ENCODE measurements around the gene PSMA5.

PSMA5 gene

GRCh38 chr1:109369167-109369746, 57.0 kb downstream of the PSMA5 start:
- DNase-seq (ENCODE audit: low read depth in 2 of 2) = no peak

GRCh38 chr1:109368464-109368863, 57.8 kb downstream of the PSMA5 start:
- DNase-seq (ENCODE audit: low read depth in 2 of 2) = no peak

GRCh38 chr1:109367626-109368025, 58.6 kb downstream of the PSMA5 start:
- DNase-seq (ENCODE audit: low read depth in 2 of 2) = no peak

GRCh38 chr1:109365642-109366204, 60.5 kb downstream of the PSMA5 start:
- DNase-seq (ENCODE audit: low read depth in 2 of 2) = no peak

GRCh38 chr1:109361649-109362048, 64.6 kb downstream of the PSMA5 start:
- no peak for DNase-seq (ENCODE audit: low read depth in 2 of 2)

- no peak for DNase-seq (ENCODE audit: low read depth in 2 of 2)
Observed at GRCh38 chr1:109361069-109361468, 65.2 kb downstream of the PSMA5 start.

- DNase-seq (ENCODE audit: low read depth in 2 of 2) = no peak
Observed at GRCh38 chr1:109357616-109358015, 68.6 kb downstream of the PSMA5 start.

GRCh38 chr1:109356915-109357314, 69.3 kb downstream of the PSMA5 start:
- no peak for DNase-seq (ENCODE audit: low read depth in 2 of 2)

GRCh38 chr1:109356505-109356904, 69.7 kb downstream of the PSMA5 start:
- DNase-seq (ENCODE audit: low read depth in 2 of 2) = no peak

GRCh38 chr1:109354929-109355328, 71.3 kb downstream of the PSMA5 start:
- no peak for DNase-seq (ENCODE audit: low read depth in 2 of 2)

- no peak for DNase-seq (ENCODE audit: low read depth in 2 of 2)
Observed at GRCh38 chr1:109351457-109351856, 74.8 kb downstream of the PSMA5 start.

GRCh38 chr1:109350655-109351054, 75.6 kb downstream of the PSMA5 start:
- no peak for DNase-seq (ENCODE audit: low read depth in 2 of 2)

- no peak for DNase-seq (ENCODE audit: low read depth in 2 of 2)
Observed at GRCh38 chr1:109350182-109350581, 76.1 kb downstream of the PSMA5 start.

All from stimulated activated CD4-positive, alpha-beta T cell treated with anti-CD3 and anti-CD28 coated beads, Interleukin-1b, Interleukin-23, amount 100 ng/mL, for 1 hour (primary cell).